ENCODE measurements around the gene AOC1. TPM values are rescaled to one million over a fixed set of nuclear protein-coding genes. Genes with fewer than 3 reads are reported as not detected.

The AOC1 gene
- total RNA-seq, 1 experiment from 2014 or later, result not detected

DNA sequence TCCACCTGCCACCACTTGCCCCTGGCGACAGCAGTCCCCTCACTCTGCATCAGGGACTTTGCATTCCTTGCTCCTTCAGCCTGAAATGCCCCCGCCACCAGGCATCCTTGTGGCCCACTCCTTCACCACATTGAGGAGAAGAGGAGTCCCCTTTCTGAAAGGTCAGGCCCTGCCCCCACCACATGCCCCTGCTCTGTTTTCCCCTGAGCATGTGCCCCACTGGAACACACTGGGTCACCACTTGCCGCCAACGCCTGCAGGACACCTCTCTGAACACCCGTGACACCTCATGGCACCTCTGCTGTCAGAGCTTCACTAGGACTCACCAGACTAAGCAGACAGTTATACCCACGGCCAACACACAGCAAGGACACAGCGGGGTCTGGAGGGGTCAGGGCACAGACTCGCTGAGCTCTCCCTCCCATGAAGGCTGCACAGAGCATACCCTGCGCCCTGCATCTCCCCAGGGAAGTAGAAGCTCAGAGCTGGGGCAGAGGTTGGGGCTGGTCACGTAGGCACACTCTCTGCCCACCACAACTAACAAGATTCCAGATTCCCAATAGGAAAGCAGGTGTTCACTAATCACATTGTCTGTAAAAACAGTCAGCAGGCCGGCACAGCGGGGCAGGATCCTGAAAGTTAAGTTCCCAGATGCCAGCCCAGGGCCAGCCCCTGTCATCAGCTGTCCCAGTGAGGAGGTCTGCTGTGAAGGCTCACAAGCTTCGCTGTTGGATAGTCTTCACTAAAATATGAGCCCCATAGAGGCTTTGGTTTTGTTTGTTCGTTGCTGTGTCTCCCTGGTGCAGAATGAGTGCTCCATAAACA lies 5.8 kb upstream of the AOC1 start:
- ChIA-PET POLR2A (ENCODE audit: low non-redundant PET) (no interaction called here), CTCF (no interaction called here)
- Histone ChIP-seq H3K9me3 (ENCODE audit: low read depth, low read length, poor library complexity, severe bottlenecking) (no peaks in the 10 kb centered on the region), H3K4me3 (ENCODE audit: low read depth, low read length, poor library complexity, severe bottlenecking) (no peak overlapping the region), H3K36me3 (ENCODE audit: insufficient read depth, low read length, poor library complexity, severe bottlenecking) (no peaks in the 10 kb centered on the region), H3K4me1 (ENCODE audit: insufficient read depth, low read length, poor library complexity, severe bottlenecking) (no peaks in the 10 kb centered on the region), H3K27ac (ENCODE audit: low read depth, low read length, poor library complexity, severe bottlenecking) (no peak overlapping the region), H3K27me3 (replicated peaks; ENCODE audit: insufficient read depth, low read depth, low read length, poor library complexity) (no peaks in the 10 kb centered on the region)
- DNase-seq (ENCODE audit: low spot score), result no peak
- no peak for TF ChIP-seq EZH2 (IDR thresholded peaks at IDR 0.05; ENCODE audit: borderline replicate concordance, low read depth, low read length, poor library complexity, severe bottlenecking)
- TF ChIP-seq, protein P1, sequence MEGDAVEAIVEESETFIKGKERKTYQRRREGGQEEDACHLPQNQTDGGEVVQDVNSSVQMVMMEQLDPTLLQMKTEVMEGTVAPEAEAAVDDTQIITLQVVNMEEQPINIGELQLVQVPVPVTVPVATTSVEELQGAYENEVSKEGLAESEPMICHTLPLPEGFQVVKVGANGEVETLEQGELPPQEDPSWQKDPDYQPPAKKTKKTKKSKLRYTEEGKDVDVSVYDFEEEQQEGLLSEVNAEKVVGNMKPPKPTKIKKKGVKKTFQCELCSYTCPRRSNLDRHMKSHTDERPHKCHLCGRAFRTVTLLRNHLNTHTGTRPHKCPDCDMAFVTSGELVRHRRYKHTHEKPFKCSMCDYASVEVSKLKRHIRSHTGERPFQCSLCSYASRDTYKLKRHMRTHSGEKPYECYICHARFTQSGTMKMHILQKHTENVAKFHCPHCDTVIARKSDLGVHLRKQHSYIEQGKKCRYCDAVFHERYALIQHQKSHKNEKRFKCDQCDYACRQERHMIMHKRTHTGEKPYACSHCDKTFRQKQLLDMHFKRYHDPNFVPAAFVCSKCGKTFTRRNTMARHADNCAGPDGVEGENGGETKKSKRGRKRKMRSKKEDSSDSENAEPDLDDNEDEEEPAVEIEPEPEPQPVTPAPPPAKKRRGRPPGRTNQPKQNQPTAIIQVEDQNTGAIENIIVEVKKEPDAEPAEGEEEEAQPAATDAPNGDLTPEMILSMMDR (conservative IDR thresholded peaks at IDR 0.05; ENCODE audit: low read depth, low read length), result no peak
- no TSS peak for BruUV-seq (replicated peaks)
- intact Hi-C loops (cut with micrococcal nuclease; ENCODE audit: unreplicated experiment), result no loop called here

DNA sequence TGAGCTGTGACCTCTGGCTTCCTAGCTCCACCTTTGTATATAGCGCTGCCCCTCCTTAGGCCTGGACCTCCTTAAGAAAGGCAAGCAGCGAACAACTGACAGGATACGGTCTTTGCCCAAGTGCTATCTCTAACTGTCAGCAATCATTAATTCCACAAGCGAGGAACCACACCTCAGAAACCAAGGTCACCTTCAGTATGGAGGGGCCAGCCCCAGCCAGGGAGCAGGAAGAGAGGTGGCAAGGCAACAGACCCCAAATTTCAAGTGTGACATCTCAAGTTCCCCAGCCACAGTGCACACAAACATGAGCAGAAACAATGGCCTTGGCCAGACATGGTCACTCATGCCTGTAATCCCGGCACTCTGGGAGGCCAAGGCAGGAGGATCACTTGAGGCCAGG lies 4.8 kb upstream of the AOC1 start:
- Histone ChIP-seq H3K27ac (ENCODE audit: low read depth, low read length, poor library complexity, severe bottlenecking) (no peak overlapping the region), H3K4me3 (ENCODE audit: low read depth, low read length, poor library complexity, severe bottlenecking) (no peak overlapping the region), H3K27me3 (replicated peaks; ENCODE audit: insufficient read depth, low read depth, low read length, poor library complexity) (no peaks in the 10 kb centered on the region), H3K4me1 (ENCODE audit: insufficient read depth, low read length, poor library complexity, severe bottlenecking) (no peaks in the 10 kb centered on the region), H3K9me3 (ENCODE audit: low read depth, low read length, poor library complexity, severe bottlenecking) (no peaks in the 10 kb centered on the region), H3K36me3 (ENCODE audit: insufficient read depth, low read length, poor library complexity, severe bottlenecking) (no peaks in the 10 kb centered on the region)
- no TSS peak for BruUV-seq (replicated peaks)
- ChIA-PET CTCF (no interaction called here), POLR2A (ENCODE audit: low non-redundant PET) (no interaction called here)
- DNase-seq (ENCODE audit: low spot score), result no peak
- intact Hi-C loops (cut with micrococcal nuclease; ENCODE audit: unreplicated experiment), result no loop called here
- TF ChIP-seq, protein P1 (conservative IDR thresholded peaks at IDR 0.05; ENCODE audit: low read depth, low read length), result no peak
- no peak for TF ChIP-seq EZH2 (IDR thresholded peaks at IDR 0.05; ENCODE audit: borderline replicate concordance, low read depth, low read length, poor library complexity, severe bottlenecking)

DNA sequence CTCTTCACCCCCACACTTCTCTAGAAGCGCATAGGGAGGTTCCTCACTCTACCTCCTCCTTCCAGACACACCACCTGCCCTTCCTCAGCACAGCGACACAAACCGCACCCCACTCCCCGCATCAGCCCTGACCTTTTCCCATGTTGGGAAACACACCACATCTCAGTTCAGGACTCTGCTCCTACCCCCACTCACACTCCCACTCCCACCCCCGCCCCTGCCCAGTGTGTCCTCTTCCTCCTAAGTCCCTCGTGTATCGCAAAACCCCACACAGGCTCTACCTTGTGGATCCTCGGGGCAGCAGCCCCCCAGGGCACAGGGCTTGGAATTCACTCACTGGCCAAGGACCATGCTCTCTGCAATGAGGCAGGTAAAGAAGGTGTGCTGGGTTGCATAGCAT lies 4.2 kb upstream of the AOC1 start:
- DNase-seq (ENCODE audit: low spot score), result no peak
- H3K27ac ChIP-seq (ENCODE audit: low read depth, low read length, poor library complexity, severe bottlenecking), result no peak overlapping the region
- no peaks in the 10 kb centered on the region for H3K36me3 ChIP-seq (ENCODE audit: insufficient read depth, low read length, poor library complexity, severe bottlenecking)
- H3K27me3 ChIP-seq (replicated peaks; ENCODE audit: insufficient read depth, low read depth, low read length, poor library complexity), result no peaks in the 10 kb centered on the region
- intact Hi-C loops (cut with micrococcal nuclease; ENCODE audit: unreplicated experiment), result no loop called here
- no peaks in the 10 kb centered on the region for H3K9me3 ChIP-seq (ENCODE audit: low read depth, low read length, poor library complexity, severe bottlenecking)
- ChIA-PET CTCF (no interaction called here), POLR2A (ENCODE audit: low non-redundant PET) (no interaction called here)
- H3K4me3 ChIP-seq (ENCODE audit: low read depth, low read length, poor library complexity, severe bottlenecking), result no peak overlapping the region
- no peaks in the 10 kb centered on the region for H3K4me1 ChIP-seq (ENCODE audit: insufficient read depth, low read length, poor library complexity, severe bottlenecking)
- TF ChIP-seq EZH2 (IDR thresholded peaks at IDR 0.05; ENCODE audit: borderline replicate concordance, low read depth, low read length, poor library complexity, severe bottlenecking), result no peak
- TF ChIP-seq, protein P1 (conservative IDR thresholded peaks at IDR 0.05; ENCODE audit: low read depth, low read length), result no peak
- BruUV-seq (replicated peaks), result no TSS peak

Measured in A673 (cell line).